Mesodermal cell (in vitro differentiated cells): ENCODE data around the gene FBXL16.
"Not testable (repeated sequence)": the region's sequence is repeated elsewhere in the genome, so short reads cannot be mapped to it uniquely, and the experiment has no call there.

Experiments used
- H3K27ac ChIP-seq: 2 replicates; pipeline ENCODE4 v1.7.0; 2013; ENCODE audit warnings: mild to moderate bottlenecking, low read depth, low read length, moderate library complexity; ENCODE audit not compliant: severe bottlenecking
- H3K36me3 ChIP-seq: 2 replicates; pipeline ENCODE4 v1.7.1; 2013; ENCODE audit warnings: mild to moderate bottlenecking, low read length, moderate library complexity; ENCODE audit not compliant: control insufficient read depth, insufficient read depth
- H3K4me1 ChIP-seq: one replicate; pipeline ENCODE4 v1.7.1; 2013; ENCODE audit warnings: mild to moderate bottlenecking, low read length; ENCODE audit not compliant: insufficient read depth, control insufficient read depth, poor library complexity, severe bottlenecking
- H3K4me3 ChIP-seq: 2 replicates; pipeline ENCODE4 v1.7.0; 2013; ENCODE audit warnings: low read length, control low read depth, mild to moderate bottlenecking; ENCODE audit not compliant: insufficient read depth, poor library complexity, severe bottlenecking; ENCODE audit errors: extremely low read depth
- H3K9me3 ChIP-seq: 2 replicates; pipeline ENCODE4 v1.7.1; 2013; ENCODE audit warnings: mild to moderate bottlenecking, low read length, moderate library complexity; ENCODE audit not compliant: control insufficient read depth
- WGBS, 2 experiments: methylation state at CpG; one replicate each; pipeline ENCODE4 v1.1.5; 2013; ENCODE audit warnings: missing lambda C conversion rate in 2 of 2; ENCODE audit not compliant: insufficient coverage in 2 of 2; 5-methylcytosine and 5-hydroxymethylcytosine counted together

Gene FBXL16

GRCh38 chr16:714558-715476 is 9.2 kb upstream of the FBXL16 start, which contains the start of gene METRN:
Gene METRN (plus strand): TSS chr16:715118. CDS start chr16:715290, 172 bp downstream.
- peaks cover 19% of the 10 kb centered on the region for H3K4me1 ChIP-seq
- peak within 1 kb of the TSS; percentile 58 for H3K4me3 ChIP-seq
- no peaks in the 10 kb centered on the region for H3K9me3 ChIP-seq
- peak within 1 kb of the TSS; percentile 53 for H3K27ac ChIP-seq
- WGBS, 2 experiments = 12 to 15% methylated on average over 79 to 87 of the region's 108 CpGs
- peaks cover 4% of the 10 kb centered on the region for H3K36me3 ChIP-seq

- Histone ChIP-seq H3K27ac (no peak overlapping the region), H3K36me3 (peaks cover 4% of the 10 kb centered on the region), H3K4me3 (no peak overlapping the region), H3K4me1 (peaks cover 20% of the 10 kb centered on the region), H3K9me3 (no peaks in the 10 kb centered on the region)
- 86 to 99% methylated on average over 9 to 11 of the region's 11 CpGs for whole genome bisulfite sequencing, 2 experiments
Observed at GRCh38 chr16:714079-714478, 8.5 kb upstream of the FBXL16 start.

- Histone ChIP-seq H3K4me1 (peaks cover 20% of the 10 kb centered on the region), H3K27ac (peak overlapping the region; percentile 16)
- not testable (repeated sequence) for H3K36me3 ChIP-seq, H3K9me3 ChIP-seq, H3K4me3 ChIP-seq
- 41 to 44% methylated on average over 11 of the region's 13 CpGs for WGBS, 2 experiments
Observed at GRCh38 chr16:712740-713250, 7.2 kb upstream of the FBXL16 start.

- Histone ChIP-seq H3K9me3 (no peaks in the 10 kb centered on the region), H3K36me3 (no peaks in the 10 kb centered on the region), H3K4me3 (no peak overlapping the region), H3K27ac (no peak overlapping the region), H3K4me1 (peaks cover 18% of the 10 kb centered on the region)
- 8 to 40% methylated on average over 5 to 19 of the region's 25 CpGs for WGBS, 2 experiments
Observed at GRCh38 chr16:711548-712320, 6.1 kb upstream of the FBXL16 start.

GRCh38 chr16:711084-711483 is 5.5 kb upstream of the FBXL16 start:
- Histone ChIP-seq H3K4me3 (no peak overlapping the region), H3K9me3 (no peaks in the 10 kb centered on the region), H3K36me3 (no peaks in the 10 kb centered on the region), H3K4me1 (peaks cover 12% of the 10 kb centered on the region), H3K27ac (no peak overlapping the region)
- WGBS, 2 experiments = 79 to 90% methylated on average over 10 to 12 of the region's 12 CpGs

- WGBS, 2 experiments = 80% methylated on average over 20 to 21 of the region's 21 CpGs
- no peak overlapping the region for H3K27ac ChIP-seq
- no peaks in the 10 kb centered on the region for H3K36me3 ChIP-seq
- H3K9me3 ChIP-seq = no peaks in the 10 kb centered on the region
- H3K4me3 ChIP-seq = no peak overlapping the region
- peaks cover 11% of the 10 kb centered on the region for H3K4me1 ChIP-seq
Observed at GRCh38 chr16:710500-711075, 5.0 kb upstream of the FBXL16 start.

GRCh38 chr16:709566-710499 is 4.2 kb upstream of the FBXL16 start:
- no peaks in the 10 kb centered on the region for H3K9me3 ChIP-seq
- no peak overlapping the region for H3K4me3 ChIP-seq
- H3K36me3 ChIP-seq = no peaks in the 10 kb centered on the region
- 35 to 40% methylated on average over 20 to 29 of the region's 30 CpGs for WGBS, 2 experiments
- peak overlapping the region; percentile 79 for H3K27ac ChIP-seq
- peaks cover 11% of the 10 kb centered on the region for H3K4me1 ChIP-seq

GRCh38 chr16:708959-709358 is 3.4 kb upstream of the FBXL16 start:
- H3K4me3 ChIP-seq = no peak overlapping the region
- 73 to 78% methylated on average over 2 of the region's 4 CpGs for WGBS, 2 experiments
- no peak overlapping the region for H3K27ac ChIP-seq
- no peaks in the 10 kb centered on the region for H3K9me3 ChIP-seq
- peaks cover 11% of the 10 kb centered on the region for H3K4me1 ChIP-seq
- H3K36me3 ChIP-seq = no peaks in the 10 kb centered on the region

- H3K4me3 ChIP-seq = no peak overlapping the region
- H3K9me3 ChIP-seq = no peaks in the 10 kb centered on the region
- WGBS, 2 experiments = 49 to 56% methylated on average over 3 of the region's 3 CpGs
- H3K4me1 ChIP-seq = peaks cover 11% of the 10 kb centered on the region
- no peaks in the 10 kb centered on the region for H3K36me3 ChIP-seq
- no peak overlapping the region for H3K27ac ChIP-seq
Observed at GRCh38 chr16:708019-708418, 2.4 kb upstream of the FBXL16 start.
